NCI-H748 (cell line): ENCODE data around the gene MED13L.

Source experiments
- DNase-seq: peaks from one replicate; lab custom pipeline; 2025; ENCODE audit not compliant: unreplicated experiment; lab: John Stamatoyannopoulos, UW

MED13L gene

GRCh38 chr12:116213885-116214527, 63.5 kb downstream of the MED13L start:
- no peak for DNase-seq

- no peak for DNase-seq
These were observed 64.5 kb downstream of the MED13L start for GRCh38 chr12:116213014-116213413.

- DNase-seq = no peak
These were observed 66.7 kb downstream of the MED13L start for GRCh38 chr12:116210762-116211161.

- no peak for DNase-seq
These were observed 67.4 kb downstream of the MED13L start for GRCh38 chr12:116210131-116210530.

- DNase-seq = no peak
These were observed 68.0 kb downstream of the MED13L start for GRCh38 chr12:116209503-116209902.

GRCh38 chr12:116207274-116207673, 70.2 kb downstream of the MED13L start:
- no peak for DNase-seq

GRCh38 chr12:116206828-116207227, 70.7 kb downstream of the MED13L start:
- no peak for DNase-seq

GRCh38 chr12:116204785-116205184, 72.7 kb downstream of the MED13L start:
- no peak for DNase-seq

- no peak for DNase-seq
These were observed 73.3 kb downstream of the MED13L start for GRCh38 chr12:116204169-116204568.

GRCh38 chr12:116202940-116203339, 74.6 kb downstream of the MED13L start:
- DNase-seq = no peak

- DNase-seq = no peak
These were observed 75.1 kb downstream of the MED13L start for GRCh38 chr12:116202433-116202832.

- no peak for DNase-seq
These were observed 75.6 kb downstream of the MED13L start for GRCh38 chr12:116201908-116202307.

- no peak for DNase-seq
These were observed 76.1 kb downstream of the MED13L start for GRCh38 chr12:116201359-116201758.

GRCh38 chr12:116200812-116201211, 76.7 kb downstream of the MED13L start:
- no peak for DNase-seq

- DNase-seq = no peak
These were observed 78.3 kb downstream of the MED13L start for GRCh38 chr12:116199160-116199706.

GRCh38 chr12:116196752-116197718, 80.5 kb downstream of the MED13L start:
- no peak for DNase-seq

GRCh38 chr12:116196226-116196625, 81.3 kb downstream of the MED13L start:
- no peak for DNase-seq

GRCh38 chr12:116194935-116195431, 82.5 kb downstream of the MED13L start:
- no peak for DNase-seq

GRCh38 chr12:116189692-116190091, 87.8 kb downstream of the MED13L start:
- DNase-seq = no peak

GRCh38 chr12:116188581-116188980, 88.9 kb downstream of the MED13L start:
- no peak for DNase-seq

GRCh38 chr12:116187151-116187511, 90.4 kb downstream of the MED13L start:
- DNase-seq = peak; percentile 21
